ENCODE data around the gene TBX1. TPM values are rescaled to one million over a fixed set of nuclear protein-coding genes. Genes with fewer than 3 reads are reported as not detected.
A peak's percentile ranks its signal among the peaks of the same experiment; 100 is the strongest.

Gene TBX1
- polyA plus RNA-seq, 3 donors, result not detected

- peaks cover 18 to 29% of the 10 kb centered on the region in 2 donors for H3K4me1 ChIP-seq (ENCODE audit: control insufficient read depth in 1 of 2, insufficient read depth in 2 of 2, low read length in 2 of 2)
- 45% methylated on average over 43 of the region's 43 CpGs for WGBS (ENCODE audit: insufficient coverage)
- Mint-ChIP-seq H3K4me1 (peaks cover 29% of the 10 kb centered on the region), H3K9me3 (peaks cover 0 to 30% (median 15%) of the 10 kb centered on the region in 7 donors), H3K27me3 (ENCODE audit: low read depth in 3 of 3) (peaks cover 79 to 93% (median 83%) of the 10 kb centered on the region in 3 donors), H3K4me3 (peak overlapping the region in 1 of 2 donors; percentile 96), H3K36me3 (peaks cover 10 to 14% of the 10 kb centered on the region in 2 donors), H3K27ac (no peak overlapping the region)
- no peak overlapping the region for H3K4me3 ChIP-seq (replicated peaks in 1 of 3; ENCODE audit: low read depth in 2 of 3, low read length in 3 of 3)
- H3K27ac ChIP-seq (ENCODE audit: low read depth in 1 of 2, low read length in 2 of 2), result no peak overlapping the region
- intact Hi-C loops (cut with micrococcal nuclease), result no loop called here
- TF ChIP-seq CTCF (IDR thresholded peaks at IDR 0.05), result no peak
- H3K27me3 ChIP-seq (ENCODE audit: control insufficient read depth in 2 of 2, insufficient read depth in 2 of 2, low read length in 2 of 2), result peaks cover 57 to 88% of the 10 kb centered on the region in 2 donors
- H3K9ac ChIP-seq (ENCODE audit: insufficient read depth, low read length, poor library complexity, severe bottlenecking), result no peak overlapping the region
- H3K36me3 ChIP-seq (replicated peaks in 1 of 2; ENCODE audit: control insufficient read depth in 1 of 2, insufficient read depth in 2 of 2, low read length in 2 of 2), result no peaks in the 10 kb centered on the region
- H3K9me3 ChIP-seq (replicated peaks in 1 of 2; ENCODE audit: control insufficient read depth in 1 of 2, insufficient read depth in 1 of 2, low read length in 2 of 2), result peaks cover 0 to 42% of the 10 kb centered on the region in 2 donors
- no peak overlapping the region for H2AFZ ChIP-seq (ENCODE audit: insufficient read depth, low read depth, low read length, poor library complexity, severe bottlenecking)
- no peaks in the 10 kb centered on the region for H3K79me2 ChIP-seq (ENCODE audit: insufficient read depth, low read length)
- H3K4me2 ChIP-seq (replicated peaks; ENCODE audit: extremely low read depth, low read length, poor library complexity, severe bottlenecking), result no peak overlapping the region
- no peak for DNase-seq
- H4K20me1 ChIP-seq (ENCODE audit: insufficient read depth, low read length), result no peaks in the 10 kb centered on the region
These were observed 2.3 kb upstream of the TBX1 start for GRCh38 chr22:19757985-19758895.

DNA sequence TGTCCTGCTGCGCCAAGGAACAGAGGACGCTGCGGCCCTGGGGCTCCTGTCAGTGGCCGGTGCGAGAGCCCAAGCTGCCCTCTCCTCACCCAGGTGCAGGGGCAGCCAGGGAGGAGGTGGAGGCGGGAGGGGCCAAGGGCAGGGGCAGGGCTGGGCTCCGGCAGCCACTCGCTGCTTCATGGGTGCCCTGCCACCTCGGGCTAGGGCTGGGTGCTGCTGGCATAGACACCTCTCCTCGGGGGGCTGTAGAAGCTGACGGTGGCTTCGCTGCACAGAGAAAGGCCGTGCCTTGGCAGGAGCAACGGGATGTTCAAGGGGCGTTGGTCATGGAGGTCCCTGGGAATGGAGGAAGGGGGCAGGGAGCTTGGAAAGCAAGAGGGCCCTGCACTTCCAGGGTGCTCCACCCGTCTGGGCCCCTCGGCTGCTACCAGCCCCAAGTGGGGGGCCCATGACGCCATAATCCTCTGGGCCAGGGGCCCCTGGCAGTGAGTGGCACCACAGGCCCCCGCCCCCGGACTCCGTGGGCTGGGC is 1.6 kb upstream of the TBX1 start:
- H3K9me3 Mint-ChIP-seq, result peaks cover 0 to 31% (median 15%) of the 10 kb centered on the region in 7 donors
- 15% methylated on average over 18 of the region's 21 CpGs for WGBS (ENCODE audit: insufficient coverage)
- no peak overlapping the region for H3K27ac ChIP-seq (ENCODE audit: low read depth in 1 of 2, low read length in 2 of 2)
- peaks cover 18 to 29% of the 10 kb centered on the region in 2 donors for H3K4me1 ChIP-seq (ENCODE audit: control insufficient read depth in 1 of 2, insufficient read depth in 2 of 2, low read length in 2 of 2)
- H3K36me3 ChIP-seq (replicated peaks in 1 of 2; ENCODE audit: control insufficient read depth in 1 of 2, insufficient read depth in 2 of 2, low read length in 2 of 2), result no peaks in the 10 kb centered on the region
- H3K4me1 Mint-ChIP-seq, result peaks cover 29% of the 10 kb centered on the region
- no peak for DNase-seq
- H3K27me3 Mint-ChIP-seq (ENCODE audit: low read depth in 3 of 3), result peaks cover 79 to 93% (median 83%) of the 10 kb centered on the region in 3 donors
- H4K20me1 ChIP-seq (ENCODE audit: insufficient read depth, low read length), result no peaks in the 10 kb centered on the region
- H3K9ac ChIP-seq (ENCODE audit: insufficient read depth, low read length, poor library complexity, severe bottlenecking), result no peak overlapping the region
- H3K4me2 ChIP-seq (replicated peaks; ENCODE audit: extremely low read depth, low read length, poor library complexity, severe bottlenecking), result no peak overlapping the region
- H3K27me3 ChIP-seq (ENCODE audit: control insufficient read depth in 2 of 2, insufficient read depth in 2 of 2, low read length in 2 of 2), result peaks cover 51 to 88% of the 10 kb centered on the region in 2 donors
- H3K79me2 ChIP-seq (ENCODE audit: insufficient read depth, low read length), result no peaks in the 10 kb centered on the region
- H3K36me3 Mint-ChIP-seq, result peaks cover 10 to 14% of the 10 kb centered on the region in 2 donors
- no peak overlapping the region for H3K4me3 ChIP-seq (replicated peaks in 1 of 3; ENCODE audit: low read depth in 2 of 3, low read length in 3 of 3)
- H3K27ac Mint-ChIP-seq, result no peak overlapping the region
- no peak overlapping the region for H2AFZ ChIP-seq (ENCODE audit: insufficient read depth, low read depth, low read length, poor library complexity, severe bottlenecking)
- TF ChIP-seq CTCF (IDR thresholded peaks at IDR 0.05), result no peak
- intact Hi-C loops (cut with micrococcal nuclease), result no loop called here
- peaks cover 0 to 47% of the 10 kb centered on the region in 2 donors for H3K9me3 ChIP-seq (replicated peaks in 1 of 2; ENCODE audit: control insufficient read depth in 1 of 2, insufficient read depth in 1 of 2, low read length in 2 of 2)
- H3K4me3 Mint-ChIP-seq, result peak overlapping the region in 1 of 2 donors; percentile 59

Data from CD14-positive monocyte (primary cell).